CD14-positive monocyte (primary cell): ENCODE measurements around the gene KCNC3. TPM values are rescaled to one million over a fixed set of nuclear protein-coding genes. Genes with fewer than 3 reads are reported as not detected.
"Not testable (repeated sequence)": the region's sequence is repeated elsewhere in the genome, so short reads cannot be mapped to it uniquely, and the experiment has no call there.

ENCODE experiments used
- DNase-seq, 3 donors: peaks; one replicate each; pipeline ENCODE4 v3.0.0-alpha.2; 2011 to 2022
- H2AFZ ChIP-seq: 2 replicates; pipeline ENCODE4 v1.6.0; 2012; ENCODE audit warnings: mild to moderate bottlenecking, low read depth, low read length, inconsistent platforms; ENCODE audit not compliant: insufficient read depth, poor library complexity, severe bottlenecking
- H3K27ac ChIP-seq, 2 donors: 1 replicate in 1 of 2; 2 replicates in 1 of 2; pipeline ENCODE4 v1.5.1; 2012 to 2013; ENCODE audit warnings: low read length in 2 of 2, control low read depth in 1 of 2, inconsistent platforms in 1 of 2, low read depth in 1 of 2, mild to moderate bottlenecking in 1 of 2
- H3K27me3 ChIP-seq, 2 donors: one replicate each; pipeline versions ENCODE4 v1.6.0 to v1.6.1; 2011 to 2013; ENCODE audit warnings: low read length in 2 of 2; ENCODE audit not compliant: control insufficient read depth in 2 of 2, insufficient read depth in 2 of 2
- H3K36me3 ChIP-seq, 2 donors: replicated peaks in 1 of 2; 1 replicate in 1 of 2; 2 replicates in 1 of 2; pipeline versions ENCODE4 v1.5.1 to v1.6.1; 2012 to 2013; ENCODE audit warnings: low read length in 2 of 2, control low read depth in 1 of 2, inconsistent platforms in 1 of 2, mild to moderate bottlenecking in 1 of 2; ENCODE audit not compliant: insufficient read depth in 2 of 2, control insufficient read depth in 1 of 2
- H3K4me1 ChIP-seq, 2 donors: 1 replicate in 1 of 2; 2 replicates in 1 of 2; pipeline versions ENCODE4 v1.5.1 to v1.6.1; 2012 to 2013; ENCODE audit warnings: low read length in 2 of 2, control low read depth in 1 of 2, inconsistent platforms in 1 of 2, mild to moderate bottlenecking in 1 of 2, moderate library complexity in 1 of 2; ENCODE audit not compliant: insufficient read depth in 2 of 2, control insufficient read depth in 1 of 2
- H3K4me2 ChIP-seq: replicated peaks from 2 replicates; pipeline ENCODE3; 2012; ENCODE audit warnings: low read length, moderate library complexity, mild to moderate bottlenecking; ENCODE audit not compliant: poor library complexity, severe bottlenecking; ENCODE audit errors: extremely low read depth
- H3K4me3 ChIP-seq, 3 experiments: fragments of 200-600 bp in 1 of 3; sonication (generic) in 1 of 3; replicated peaks in 1 of 3; 1 replicate in 2 of 3; 2 replicates in 1 of 3; pipeline ENCODE4 v1.5.1; 2011 to 2013; ENCODE audit warnings: low read length in 3 of 3, mild to moderate bottlenecking in 3 of 3, control low read depth in 2 of 3, low read depth in 2 of 3, inconsistent platforms in 1 of 3, moderate library complexity in 1 of 3
- H3K79me2 ChIP-seq: 2 replicates; pipeline ENCODE4 v1.6.0; 2012; ENCODE audit warnings: mild to moderate bottlenecking, control low read depth, inconsistent platforms, low read length, moderate library complexity; ENCODE audit not compliant: insufficient read depth
- H3K9ac ChIP-seq: 2 replicates; pipeline ENCODE4 v1.6.0; 2017; ENCODE audit warnings: low read length, mild to moderate bottlenecking; ENCODE audit not compliant: insufficient read depth, poor library complexity, severe bottlenecking
- H3K9me3 ChIP-seq, 2 donors: replicated peaks in 1 of 2; 1 replicate in 1 of 2; 2 replicates in 1 of 2; pipeline versions ENCODE4 v1.5.1 to v1.6.1; 2012 to 2013; ENCODE audit warnings: low read length in 2 of 2, control low read depth in 1 of 2; ENCODE audit not compliant: control insufficient read depth in 1 of 2, insufficient read depth in 1 of 2
- H4K20me1 ChIP-seq: 2 replicates; pipeline ENCODE4 v1.6.0; 2012; ENCODE audit warnings: mild to moderate bottlenecking, low read length, control low read depth, moderate library complexity; ENCODE audit not compliant: insufficient read depth
- H3K27ac Mint-ChIP-seq, 7 donors: one replicate each; pipeline ENCODE4 v1.8.0; 2020; ENCODE audit warnings: mild to moderate bottlenecking in 7 of 7, mixed read lengths in 7 of 7, moderate library complexity in 6 of 7, inconsistent platforms in 2 of 7
- H3K27me3 Mint-ChIP-seq, 3 donors: one replicate each; pipeline ENCODE4 v1.8.0; 2021 to 2022; ENCODE audit warnings: low read depth in 3 of 3, mild to moderate bottlenecking in 3 of 3, mixed read lengths in 3 of 3, moderate library complexity in 3 of 3, inconsistent platforms in 1 of 3
- H3K36me3 Mint-ChIP-seq, 2 donors: one replicate each; pipeline ENCODE4 v1.8.0; 2020; ENCODE audit warnings: mixed read lengths in 2 of 2, inconsistent platforms in 1 of 2, mild to moderate bottlenecking in 1 of 2
- H3K4me1 Mint-ChIP-seq: one replicate; pipeline ENCODE4 v1.8.0; 2020; ENCODE audit warnings: mild to moderate bottlenecking, mixed read lengths
- H3K4me3 Mint-ChIP-seq, 2 donors: one replicate each; pipeline ENCODE4 v1.8.0; 2020; ENCODE audit warnings: mild to moderate bottlenecking in 2 of 2, mixed read lengths in 2 of 2, moderate library complexity in 1 of 2
- H3K9me3 Mint-ChIP-seq, 7 donors: one replicate each; pipeline ENCODE4 v1.8.0; 2020 to 2022; ENCODE audit warnings: mixed read lengths in 7 of 7, mild to moderate bottlenecking in 6 of 7, moderate library complexity in 6 of 7, inconsistent platforms in 2 of 7
- CTCF ChIP-seq: fragments of 200-600 bp; IDR thresholded peaks from one replicate; pipeline ENCODE4 v1.8.0; 2022; ENCODE audit warnings: antibody characterized with exemption, mild to moderate bottlenecking
- WGBS: methylation state at CpG from one replicate; pipeline ENCODE4 v1.1.5; 2013; ENCODE audit warnings: missing lambda C conversion rate; ENCODE audit not compliant: insufficient coverage; 5-methylcytosine and 5-hydroxymethylcytosine counted together
- intact Hi-C, 2 donors: fragments of 100-400 bp; cut with micrococcal nuclease; formaldehyde crosslinking; loops; one replicate each; pipeline versions ENCODE4 v1.15.0 to v1.15.1; 2023
- polyA plus RNA-seq, 3 donors: library from polyadenylated mRNA; depleted of rRNA in 1 of 3; unstranded in 2 of 3; stranded (reverse) in 1 of 3; fragments of 300-500 nt in 2 of 3; fragments of >200 nt in 1 of 3; fragmentation: Illumina TruSeq in 2 of 3; gene quantifications; 1 replicate in 2 of 3; 2 replicates in 1 of 3; pipeline ENCODE4 v1.2.3, GENCODE V29; 2012 to 2021

Gene KCNC3
- polyA plus RNA-seq, 3 donors, result 0.04 to 23.6 TPM; not detected in 1

- Histone ChIP-seq H3K4me3 (peak overlapping the region; percentile 61 to 74 (median 64)), H3K9ac (peak overlapping the region; percentile 48), H4K20me1 (no peaks in the 10 kb centered on the region), H3K9me3 (no peaks in the 10 kb centered on the region), H3K79me2 (no peaks in the 10 kb centered on the region), H2AFZ (peak overlapping the region; percentile 75), H3K27ac (peak overlapping the region; percentile 81 to 91), H3K27me3 (no peaks in the 10 kb centered on the region), H3K4me2 (peak overlapping the region; percentile 73), H3K4me1 (peaks cover 24 to 35% of the 10 kb centered on the region in 2 donors), H3K36me3 (no peaks in the 10 kb centered on the region)
- peak overlapping the region; percentile 86 to 92 for H3K4me3 Mint-ChIP-seq
- H3K27me3 Mint-ChIP-seq, result peaks cover 3 to 20% (median 14%) of the 10 kb centered on the region in 3 donors
- peak; percentile 65 to 76 (median 66) for DNase-seq
- H3K9me3 Mint-ChIP-seq, result peaks cover 0 to 10% (median 4%) of the 10 kb centered on the region in 7 donors
- peak; percentile 93 for TF ChIP-seq CTCF
- 6% methylated on average over 30 of the region's 54 CpGs for WGBS
- peaks cover 0 to 2% of the 10 kb centered on the region in 2 donors for H3K36me3 Mint-ChIP-seq
- intact Hi-C loops, result loop anchor here in 1 of 2 donors (1.0 to 5.0 kb wide), 3 partner anchors 104 to 425 kb away; no protein-coding TSS in a partner anchor
- peak overlapping the region; percentile 92 to 98 (median 97) for H3K27ac Mint-ChIP-seq
- peaks cover 36% of the 10 kb centered on the region for H3K4me1 Mint-ChIP-seq
Observed at GRCh38 chr19:50357178-50358100, 28.3 kb upstream of the KCNC3 start.

GRCh38 chr19:50356691-50357177 lies 27.6 kb upstream of the KCNC3 start:
- H3K9me3 Mint-ChIP-seq, result peaks cover 0 to 10% (median 4%) of the 10 kb centered on the region in 7 donors
- H3K79me2 ChIP-seq, result no peaks in the 10 kb centered on the region
- peak overlapping the region; percentile 81 to 91 for H3K27ac ChIP-seq
- 0% methylated on average over 3 of the region's 13 CpGs for WGBS
- peak overlapping the region in 3 of 7 donors; percentile 32 to 98 (median 92) for H3K27ac Mint-ChIP-seq
- peaks cover 0 to 2% of the 10 kb centered on the region in 2 donors for H3K36me3 Mint-ChIP-seq
- peaks cover 32% of the 10 kb centered on the region for H3K4me1 Mint-ChIP-seq
- H3K4me2 ChIP-seq, result peak overlapping the region; percentile 73
- H3K4me3 ChIP-seq, result peak overlapping the region in 2 of 3 experiments; percentile 64 to 74
- no peaks in the 10 kb centered on the region for H3K27me3 ChIP-seq
- peak overlapping the region in 1 of 2 donors; percentile 86 for H3K4me3 Mint-ChIP-seq
- peaks cover 3 to 21% (median 15%) of the 10 kb centered on the region in 3 donors for H3K27me3 Mint-ChIP-seq
- H2AFZ ChIP-seq, result peak overlapping the region; percentile 75
- no peak for TF ChIP-seq CTCF
- no peaks in the 10 kb centered on the region for H4K20me1 ChIP-seq
- H3K36me3 ChIP-seq, result no peaks in the 10 kb centered on the region
- H3K4me1 ChIP-seq, result peaks cover 24 to 33% of the 10 kb centered on the region in 2 donors
- H3K9ac ChIP-seq, result peak overlapping the region; percentile 48
- intact Hi-C loops, result loop anchor here in 1 of 2 donors (1.0 to 5.0 kb wide), 3 partner anchors 105 to 426 kb away; no protein-coding TSS in a partner anchor
- no peaks in the 10 kb centered on the region for H3K9me3 ChIP-seq
- DNase-seq, result no peak

GRCh38 chr19:50353487-50353880 lies 24.3 kb upstream of the KCNC3 start:
- H3K79me2 ChIP-seq, H3K4me2 ChIP-seq, H3K27ac Mint-ChIP-seq, H2AFZ ChIP-seq, intact Hi-C loops, H3K36me3 Mint-ChIP-seq, H3K27me3 ChIP-seq, H3K9me3 Mint-ChIP-seq, H3K4me3 Mint-ChIP-seq, H3K9ac ChIP-seq, H4K20me1 ChIP-seq, H3K9me3 ChIP-seq, H3K4me3 ChIP-seq, H3K36me3 ChIP-seq, H3K27ac ChIP-seq, DNase-seq: not testable (repeated sequence)
- Mint-ChIP-seq H3K27me3 (peaks cover 2 to 13% (median 11%) of the 10 kb centered on the region in 3 donors), H3K4me1 (peaks cover 14% of the 10 kb centered on the region)
- 98% methylated on average over 7 of the region's 7 CpGs for WGBS
- H3K4me1 ChIP-seq, result peaks cover 12 to 15% of the 10 kb centered on the region in 2 donors
